ENCODE measurements around the gene COL13A1. TPM values are rescaled to one million over a fixed set of nuclear protein-coding genes. Genes with fewer than 3 reads are reported as not detected.

The COL13A1 gene
- total and polyA plus RNA-seq, 2 of the 8 experiments (the other 6 are each of a cell fraction or from before 2014, with no cell fraction given), result 2.6 to 5.2 TPM

DNA sequence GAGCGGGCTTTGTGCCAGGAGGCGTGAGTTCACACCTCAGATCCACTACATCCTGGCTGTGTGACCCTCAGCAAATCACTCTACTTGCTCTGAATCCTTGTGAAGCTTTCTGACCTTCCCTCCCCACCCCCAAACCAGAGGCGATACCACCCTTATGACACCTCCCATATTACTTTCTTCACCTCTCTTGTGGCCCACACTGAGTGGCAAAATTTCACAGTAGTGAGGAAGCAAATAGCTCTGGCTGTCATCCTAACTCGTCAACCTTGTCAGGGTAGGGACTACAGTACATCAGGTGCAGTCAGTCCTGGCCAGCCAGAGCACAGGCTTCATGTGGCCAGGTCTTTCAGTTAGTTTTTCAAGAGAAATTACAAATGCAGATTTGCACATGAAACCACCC, 19.1 kb downstream of the COL13A1 start:
- Histone ChIP-seq H2BK20ac (ENCODE audit: low read length) (no peak overlapping the region), H3K27ac (ENCODE audit: low read depth, low read length) (no peak overlapping the region), H3K9ac (replicated peaks in 1 of 4; ENCODE audit: extremely low read depth in 1 of 4, low read depth in 3 of 4, low read length in 3 of 4) (no peak overlapping the region), H3K27me3 (replicated peaks in 1 of 4; ENCODE audit: control insufficient read depth in 3 of 4, extremely low read depth in 1 of 4, insufficient read depth in 3 of 4, low read length in 3 of 4) (no peaks in the 10 kb centered on the region; a peak in 1 of 7 replicates), H2AK5ac (ENCODE audit: low read depth, low read length) (no peak overlapping the region), H3K4me1 (replicated peaks in 1 of 4; ENCODE audit: control insufficient read depth in 3 of 4, insufficient read depth in 4 of 4, low read length in 3 of 4) (peaks cover 0 to 4% (median 1%) of the 10 kb centered on the region in 4 experiments; a peak in 2 of 7 replicates), H3K4me3 (ENCODE audit: extremely low read depth in 1 of 4, insufficient read depth in 2 of 4, low read depth in 3 of 4, low read length in 4 of 4) (no peak overlapping the region), H3K79me1 (ENCODE audit: low read depth, low read length) (no peaks in the 10 kb centered on the region), H2BK15ac (ENCODE audit: low read length) (peak overlapping the region; percentile 5; the same call in 1 of the 2 replicates), H2BK120ac (replicated peaks; ENCODE audit: low read depth, low read length) (no peak overlapping the region), H3K79me2 (ENCODE audit: control insufficient read depth in 1 of 2, insufficient read depth in 2 of 2, low read length in 2 of 2) (no peaks in the 10 kb centered on the region), H3K4ac (replicated peaks; ENCODE audit: insufficient read length, low read depth, low read length) (no peak overlapping the region), H3K18ac (ENCODE audit: extremely low read depth, low read length) (no peak overlapping the region), H3K23ac (ENCODE audit: insufficient read length) (no peak overlapping the region), H2AFZ (ENCODE audit: low read length) (no peak overlapping the region), H3K56ac (replicated peaks; ENCODE audit: insufficient read length, low read depth, low read length) (no peak overlapping the region), H3K9me3 (ENCODE audit: insufficient read depth in 2 of 2, low read depth in 1 of 2, low read length in 1 of 2) (peaks cover 0 to 5% of the 10 kb centered on the region in 2 experiments; a peak in 1 of 4 replicates), H3K4me2 (ENCODE audit: insufficient read depth in 1 of 2, low read depth in 2 of 2, low read length in 2 of 2) (no peak overlapping the region), H4K91ac (replicated peaks; ENCODE audit: insufficient read length, low read length) (no peak overlapping the region), H3K36me3 (ENCODE audit: control insufficient read depth in 2 of 4, insufficient read depth in 4 of 4, low read length in 3 of 4) (no peaks in the 10 kb centered on the region), H2BK5ac (ENCODE audit: low read depth, low read length) (no peak overlapping the region), H2BK12ac (ENCODE audit: low read depth, low read length) (no peak overlapping the region), H4K8ac (ENCODE audit: extremely low read depth, insufficient read depth, low read length) (peak overlapping the region; percentile 59; the same call in 1 of the 2 replicates), H3K14ac (ENCODE audit: insufficient read length) (no peak overlapping the region), H4K5ac (ENCODE audit: insufficient read length, low read depth, low read length) (no peak overlapping the region), H4K20me1 (replicated peaks in 1 of 2; ENCODE audit: control insufficient read depth in 1 of 2, insufficient read depth in 2 of 2, low read length in 2 of 2) (no peaks in the 10 kb centered on the region), H3K23me2 (ENCODE audit: low read depth, low read length) (no peaks in the 10 kb centered on the region; the same call in 1 of the 2 replicates)
- TF ChIP-seq, protein P1, sequence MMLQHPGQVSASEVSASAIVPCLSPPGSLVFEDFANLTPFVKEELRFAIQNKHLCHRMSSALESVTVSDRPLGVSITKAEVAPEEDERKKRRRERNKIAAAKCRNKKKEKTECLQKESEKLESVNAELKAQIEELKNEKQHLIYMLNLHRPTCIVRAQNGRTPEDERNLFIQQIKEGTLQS (IDR thresholded peaks at IDR 0.05; ENCODE audit: insufficient read depth, low read depth, low read length), result no peak
- TF ChIP-seq BACH1 (IDR thresholded peaks at IDR 0.05; ENCODE audit: low read length) (no peak), SRF (IDR thresholded peaks at IDR 0.05; ENCODE audit: low read depth, low read length) (no peak), SP4 (IDR thresholded peaks at IDR 0.05; ENCODE audit: low read length) (no peak), TBP (IDR thresholded peaks at IDR 0.05; ENCODE audit: low read depth, low read length) (no peak)
- 82% methylated on average over 4 of the region's 4 CpGs; no CpG with 5 or more reads in 1 of the 2 experiments for WGBS, 2 experiments (ENCODE audit: extremely low coverage in 1 of 2, insufficient coverage in 1 of 2, insufficient read length in 1 of 2, insufficient replicate concordance in 2 of 2, low coverage in 1 of 2, low lambda C conversion rate in 2 of 2, missing lambda C conversion rate in 1 of 2)
- CTCF ChIA-PET (ENCODE audit: partially characterized antibody), result interaction anchor here (0.7 to 40.6 kb wide), 12 partner anchors 8 to 137 kb away, joined by 3 to 958 read pairs (median 4); no protein-coding TSS in a partner anchor
- POLR2A ChIA-PET (ENCODE audit: partially characterized antibody), result interaction anchor here (1.1 to 1.3 kb wide), 2 partner anchors 9 to 18 kb away, joined by 3 to 5 read pairs; no protein-coding TSS in a partner anchor
- FAIRE-seq (no peak), DNase-seq (ENCODE audit: low read depth in 1 of 2, low spot score in 2 of 2) (no peak)

Measured in H1 (cell line).